Hypothalamus (tissue), 51 donors: ENCODE results near the gene FBXW7.

Experiments
- DNase-seq, 51 donors: peaks; one replicate each; lab custom pipeline; 2025; lab: John Stamatoyannopoulos, UW

Gene FBXW7

GRCh38 chr4:152434011-152434410 lies 101.9 kb downstream of the FBXW7 start:
- DNase-seq: no peak

- DNase-seq: no peak
Observed at GRCh38 chr4:152431784-152432183, 104.1 kb downstream of the FBXW7 start.

- DNase-seq: no peak
Observed at GRCh38 chr4:152431291-152431690, 104.6 kb downstream of the FBXW7 start.

- no peak for DNase-seq
Observed at GRCh38 chr4:152430507-152430906, 105.4 kb downstream of the FBXW7 start.

- DNase-seq: no peak
Observed at GRCh38 chr4:152427981-152428380, 107.9 kb downstream of the FBXW7 start.

- DNase-seq: no peak
Observed at GRCh38 chr4:152424977-152425376, 110.9 kb downstream of the FBXW7 start.

- no peak for DNase-seq
Observed at GRCh38 chr4:152424396-152424795, 111.5 kb downstream of the FBXW7 start.

GRCh38 chr4:152422817-152423320 lies 113.0 kb downstream of the FBXW7 start:
- DNase-seq: no peak

- DNase-seq: no peak
Observed at GRCh38 chr4:152421576-152421975, 114.3 kb downstream of the FBXW7 start.

- DNase-seq: no peak
Observed at GRCh38 chr4:152419809-152420208, 116.1 kb downstream of the FBXW7 start.

GRCh38 chr4:152417673-152418072 lies 118.2 kb downstream of the FBXW7 start:
- no peak for DNase-seq

- no peak for DNase-seq
Observed at GRCh38 chr4:152415980-152416379, 119.9 kb downstream of the FBXW7 start.

- DNase-seq: peak in 5 of 51 donors; percentile 0 to 31 (median 3)
Observed at GRCh38 chr4:152408514-152409327, 127.2 kb downstream of the FBXW7 start.

- no peak for DNase-seq
Observed at GRCh38 chr4:152401424-152401823, 134.5 kb downstream of the FBXW7 start.

GRCh38 chr4:152399246-152399645 lies 136.6 kb downstream of the FBXW7 start:
- DNase-seq: no peak

- no peak for DNase-seq
Observed at GRCh38 chr4:152398060-152398459, 137.8 kb downstream of the FBXW7 start.

- no peak for DNase-seq
Observed at GRCh38 chr4:152394791-152395190, 141.1 kb downstream of the FBXW7 start.

- no peak for DNase-seq
Observed at GRCh38 chr4:152392079-152392478, 143.8 kb downstream of the FBXW7 start.

- no peak for DNase-seq
Observed at GRCh38 chr4:152390216-152390615, 145.7 kb downstream of the FBXW7 start.

- DNase-seq: no peak
Observed at GRCh38 chr4:152389359-152389758, 146.5 kb downstream of the FBXW7 start.

- no peak for DNase-seq
Observed at GRCh38 chr4:152385551-152385950, 150.3 kb downstream of the FBXW7 start.

- DNase-seq: peak in 1 of 51 donors; percentile 0
Observed at GRCh38 chr4:152382057-152382785, 153.7 kb downstream of the FBXW7 start.
